H1 (cell line): ENCODE data around the gene FBXL17. TPM values are rescaled to one million over a fixed set of nuclear protein-coding genes. Genes with fewer than 3 reads are reported as not detected.

ENCODE experiments used
- CTCF ChIA-PET: fragments of 300-600 bp; sonication (Branson Sonifier 250); formaldehyde crosslinking; loops from one replicate; lab custom pipeline; 2021; ENCODE audit not compliant: partially characterized antibody; lab: Charles Lee
- POLR2A ChIA-PET: fragments of 300-600 bp; sonication (Branson Sonifier 250); formaldehyde crosslinking; loops from one replicate; lab custom pipeline; 2021; ENCODE audit warnings: inconsistent platforms; ENCODE audit not compliant: partially characterized antibody; lab: Charles Lee
- DNase-seq, 2 experiments: peaks; one replicate each; pipeline versions ENCODE4 v3.0.0 to v3.0.0-alpha.2; 2010 to 2022; ENCODE audit warnings: low spot score in 2 of 2, low read depth in 1 of 2, mixed read lengths in 1 of 2
- FAIRE-seq: peaks from 2 replicates; lab custom pipeline; 2011; peaks lifted over from hg19 to GRCh38; lab: Jason Lieb, UNC
- H2AFZ ChIP-seq: 2 replicates; pipeline ENCODE4 v1.8.1; 2012; ENCODE audit warnings: low read length, inconsistent platforms
- H2AK5ac ChIP-seq: 2 replicates; pipeline ENCODE4 v1.6.1; 2013; ENCODE audit warnings: low read depth, low read length
- H2BK120ac ChIP-seq: replicated peaks from 2 replicates; pipeline ENCODE3; 2013; ENCODE audit warnings: low read depth, low read length, inconsistent platforms
- H2BK12ac ChIP-seq: 2 replicates; pipeline ENCODE4 v1.6.1; 2013; ENCODE audit warnings: low read depth, low read length
- H2BK15ac ChIP-seq: 2 replicates; pipeline ENCODE4 v1.6.1; 2013; ENCODE audit warnings: low read length
- H2BK20ac ChIP-seq: 2 replicates; pipeline ENCODE4 v1.6.1; 2013; ENCODE audit warnings: low read length
- H2BK5ac ChIP-seq: 2 replicates; pipeline ENCODE4 v1.6.1; 2013; ENCODE audit warnings: low read depth, low read length
- H3K14ac ChIP-seq: 2 replicates; pipeline ENCODE4 v1.6.1; 2013; ENCODE audit warnings: inconsistent platforms; ENCODE audit not compliant: insufficient read length
- H3K18ac ChIP-seq: 2 replicates; pipeline ENCODE4 v1.6.1; 2013; ENCODE audit warnings: low read length; ENCODE audit errors: extremely low read depth
- H3K23ac ChIP-seq: 2 replicates; pipeline ENCODE4 v1.6.1; 2013; ENCODE audit warnings: inconsistent platforms; ENCODE audit not compliant: insufficient read length
- H3K23me2 ChIP-seq: 2 replicates; pipeline ENCODE4 v1.6.1; 2013; ENCODE audit warnings: low read depth, low read length
- H3K27ac ChIP-seq: 2 replicates; pipeline ENCODE4 v1.6.1; 2011; ENCODE audit warnings: low read depth, low read length, inconsistent platforms
- H3K27me3 ChIP-seq, 4 experiments: replicated peaks in 1 of 4; 1 replicate in 1 of 4; 2 replicates in 3 of 4; pipeline versions ENCODE4 v1.6.1 to v1.8.1; 2011 to 2013; ENCODE audit warnings: low read length in 3 of 4, mild to moderate bottlenecking in 3 of 4, inconsistent platforms in 2 of 4, mixed read lengths in 2 of 4, moderate library complexity in 1 of 4; ENCODE audit not compliant: control insufficient read depth in 3 of 4, insufficient read depth in 3 of 4; ENCODE audit errors: extremely low read depth in 1 of 4
- H3K36me3 ChIP-seq, 4 experiments: 2 replicates each; pipeline versions ENCODE4 v1.6.1 to v1.8.1; 2011 to 2013; ENCODE audit warnings: mild to moderate bottlenecking in 4 of 4, low read length in 3 of 4, moderate library complexity in 2 of 4, control low read depth in 1 of 4, inconsistent platforms in 1 of 4; ENCODE audit not compliant: insufficient read depth in 4 of 4, control insufficient read depth in 2 of 4
- H3K4ac ChIP-seq: replicated peaks from 2 replicates; pipeline ENCODE3; 2013; ENCODE audit warnings: low read length, low read depth, mixed read lengths, inconsistent platforms; ENCODE audit not compliant: insufficient read length
- H3K4me1 ChIP-seq, 4 experiments: replicated peaks in 1 of 4; 1 replicate in 1 of 4; 2 replicates in 3 of 4; pipeline versions ENCODE4 v1.6.1 to v1.8.1; 2011 to 2013; ENCODE audit warnings: low read length in 3 of 4, inconsistent platforms in 2 of 4, mixed read lengths in 1 of 4; ENCODE audit not compliant: insufficient read depth in 4 of 4, control insufficient read depth in 3 of 4
- H3K4me2 ChIP-seq, 2 experiments: 2 replicates each; pipeline versions ENCODE4 v1.6.1 to v1.8.1; 2011 to 2013; ENCODE audit warnings: low read depth in 2 of 2, low read length in 2 of 2, control low read depth in 1 of 2, inconsistent platforms in 1 of 2, mild to moderate bottlenecking in 1 of 2; ENCODE audit not compliant: insufficient read depth in 1 of 2
- H3K4me3 ChIP-seq, 4 experiments: fragments of 200-600, 300-600 bp in 1 of 4; sonication (generic), shearing (Covaris generic), sonication (Bioruptor Twin) in 1 of 4; 2 replicates each; pipeline versions ENCODE4 v1.5.1 to v1.8.1; 2011 to 2016; ENCODE audit warnings: low read length in 4 of 4, low read depth in 3 of 4, control low read depth in 2 of 4, inconsistent platforms in 2 of 4, mild to moderate bottlenecking in 2 of 4, mixed read lengths in 1 of 4, moderate library complexity in 1 of 4; ENCODE audit not compliant: insufficient read depth in 2 of 4; ENCODE audit errors: extremely low read depth in 1 of 4
- H3K56ac ChIP-seq: replicated peaks from 2 replicates; pipeline ENCODE3; 2013; ENCODE audit warnings: low read depth, mild to moderate bottlenecking, mixed read lengths, low read length, inconsistent platforms; ENCODE audit not compliant: insufficient read length
- H3K79me1 ChIP-seq: 2 replicates; pipeline ENCODE4 v1.6.1; 2013; ENCODE audit warnings: low read depth, low read length, control low read depth
- H3K79me2 ChIP-seq, 2 experiments: 2 replicates each; pipeline versions ENCODE4 v1.6.1 to v1.8.1; 2012 to 2013; ENCODE audit warnings: low read length in 2 of 2, mild to moderate bottlenecking in 2 of 2, inconsistent platforms in 1 of 2; ENCODE audit not compliant: insufficient read depth in 2 of 2, control insufficient read depth in 1 of 2
- H3K9ac ChIP-seq, 4 experiments: replicated peaks in 1 of 4; 1 replicate in 1 of 4; 2 replicates in 3 of 4; pipeline versions ENCODE4 v1.6.1 to v1.8.1; 2011 to 2013; ENCODE audit warnings: low read depth in 3 of 4, low read length in 3 of 4, control low read depth in 2 of 4, mild to moderate bottlenecking in 2 of 4, moderate library complexity in 2 of 4, inconsistent platforms in 1 of 4; ENCODE audit errors: extremely low read depth in 1 of 4
- H3K9me3 ChIP-seq, 2 experiments: 2 replicates each; pipeline versions ENCODE4 v1.6.1 to v1.8.1; 2012 to 2013; ENCODE audit warnings: mild to moderate bottlenecking in 2 of 2, moderate library complexity in 2 of 2, control low read depth in 1 of 2, inconsistent platforms in 1 of 2, low read depth in 1 of 2, low read length in 1 of 2, mixed read lengths in 1 of 2; ENCODE audit not compliant: insufficient read depth in 2 of 2
- H4K20me1 ChIP-seq, 2 experiments: replicated peaks in 1 of 2; 2 replicates each; pipeline versions ENCODE3 to v1.8.1; 2011 to 2013; ENCODE audit warnings: inconsistent platforms in 2 of 2, low read length in 2 of 2, mild to moderate bottlenecking in 1 of 2; ENCODE audit not compliant: insufficient read depth in 2 of 2, control insufficient read depth in 1 of 2
- H4K5ac ChIP-seq: 2 replicates; pipeline ENCODE4 v1.6.1; 2013; ENCODE audit warnings: low read length, low read depth, mixed read lengths, inconsistent platforms; ENCODE audit not compliant: insufficient read length
- H4K8ac ChIP-seq: 2 replicates; pipeline ENCODE4 v1.8.0; 2013; ENCODE audit warnings: mild to moderate bottlenecking, moderate library complexity, low read length, inconsistent platforms; ENCODE audit not compliant: insufficient read depth; ENCODE audit errors: extremely low read depth
- H4K91ac ChIP-seq: replicated peaks from 2 replicates; pipeline ENCODE3; 2013; ENCODE audit warnings: low read length, mixed read lengths, inconsistent platforms; ENCODE audit not compliant: insufficient read length
- CTBP2 ChIP-seq: IDR thresholded peaks from 2 replicates; pipeline ENCODE4 v1.7.0; 2011; ENCODE audit warnings: borderline replicate concordance, mild to moderate bottlenecking, moderate library complexity, mixed read lengths, low read length; ENCODE audit not compliant: insufficient read depth, insufficient read length
- SAP30 ChIP-seq: fragments of 300-600 bp; sonication (generic); IDR thresholded peaks from 2 replicates; pipeline ENCODE4 v1.7.1; 2012; ENCODE audit warnings: low read length, moderate library complexity, mild to moderate bottlenecking, inconsistent platforms; ENCODE audit not compliant: insufficient read depth, insufficient replicate concordance
- SIX5 ChIP-seq: IDR thresholded peaks from 2 replicates; pipeline ENCODE4 v1.6.1; 2011; ENCODE audit warnings: mild to moderate bottlenecking, low read depth, low read length
- SP2 ChIP-seq: IDR thresholded peaks from 2 replicates; pipeline ENCODE4 v1.6.1; 2012; ENCODE audit warnings: mild to moderate bottlenecking, low read length, inconsistent platforms
- SRF ChIP-seq: IDR thresholded peaks from 2 replicates; pipeline ENCODE4 v1.6.1; 2011; ENCODE audit warnings: mild to moderate bottlenecking, low read depth, low read length, moderate library complexity
- WGBS, 2 experiments: shearing (Covaris generic) in 1 of 2; methylation state at CpG; one replicate each; pipeline versions ENCODE4 v1.1.6 to v1.1.7; 2013 to 2015; ENCODE audit warnings: low lambda C conversion rate in 2 of 2, mixed read lengths in 2 of 2, inconsistent platforms in 1 of 2, low coverage in 1 of 2, missing lambda C conversion rate in 1 of 2; ENCODE audit not compliant: insufficient replicate concordance in 2 of 2, insufficient coverage in 1 of 2, insufficient read length in 1 of 2; ENCODE audit errors: extremely low coverage in 1 of 2, missing lambda C conversion rate in 1 of 2; 5-methylcytosine and 5-hydroxymethylcytosine counted together
- polyA plus RNA-seq, 7 experiments: library from polyadenylated mRNA; depleted of rRNA in 3 of 7; stranded (reverse) in 5 of 7; unstranded in 2 of 7; fragments of >200 nt in 5 of 7; fragments of 200-250 nt in 2 of 7; gene quantifications; 1 replicate in 5 of 7; 2 replicates in 1 of 7; 4 replicates in 1 of 7; pipeline versions ENCODE4 v1.2.1 to v1.2.3, GENCODE V29; 2011 to 2013; ENCODE audit warnings: missing spikeins in 2 of 7, mixed read lengths in 2 of 7
- total RNA-seq: library from RNA; stranded (reverse); fragmentation: NEBNext Ultra II Directional; extraction: Animal tissue kit (Norgen Biotek cat#: 25700); gene quantifications from 2 replicates; pipeline ENCODE4 v1.2.1, GENCODE V29; 2021

FBXL17 gene
- total and polyA plus RNA-seq, 2 of the 8 experiments (the other 6 are each of a cell fraction or from before 2014, with no cell fraction given): 0.35 to 4.3 TPM

GRCh38 chr5:107878661-107879060 lies 503.2 kb downstream of the FBXL17 start:
- Histone ChIP-seq H4K91ac (no peak overlapping the region), H3K36me3 (no peaks in the 10 kb centered on the region), H2BK20ac (no peak overlapping the region), H3K4me2 (no peak overlapping the region), H3K9me3 (no peaks in the 10 kb centered on the region), H4K8ac (no peak overlapping the region; the same call in 1 of the 2 replicates), H2AFZ (no peak overlapping the region), H2AK5ac (no peak overlapping the region), H3K79me1 (no peaks in the 10 kb centered on the region), H3K18ac (no peak overlapping the region), H2BK120ac (no peak overlapping the region), H4K5ac (no peak overlapping the region), H3K23ac (no peak overlapping the region), H2BK15ac (no peak overlapping the region), H4K20me1 (no peaks in the 10 kb centered on the region), H2BK5ac (no peak overlapping the region), H3K9ac (no peak overlapping the region), H3K4ac (no peak overlapping the region), H3K56ac (no peak overlapping the region), H3K27ac (no peak overlapping the region), H3K79me2 (no peaks in the 10 kb centered on the region), H3K4me1 (no peaks in the 10 kb centered on the region), H3K27me3 (no peaks in the 10 kb centered on the region), H3K4me3 (no peak overlapping the region), H3K23me2 (no peaks in the 10 kb centered on the region), H2BK12ac (no peak overlapping the region), H3K14ac (no peak overlapping the region)
- no peak for DNase-seq
- FAIRE-seq: no peak
- CTCF ChIA-PET: interaction anchor here (0.6 to 1.0 kb wide), 3 partner anchors 9 to 100 kb away, joined by 3 read pairs; no protein-coding TSS in a partner anchor
- 91% methylated on average over 4 of the region's 4 CpGs; no CpG with 5 or more reads in 1 of the 2 experiments for WGBS, 2 experiments
- POLR2A ChIA-PET: no interaction called here
- TF ChIP-seq CTBP2: no peak
- TF ChIP-seq SAP30: no peak
- TF ChIP-seq SP2: no peak
- TF ChIP-seq SRF: no peak
- no peak for TF ChIP-seq SIX5
